Lung (tissue), 12 donors: ENCODE results near the gene C17orf113. TPM values are rescaled to one million over a fixed set of nuclear protein-coding genes. Genes with fewer than 3 reads are reported as not detected.

Experiments
- ATAC-seq: fragments of 200-7000 bp; cut with Tn5 transposase; one replicate; pipeline ENCODE4 v1.9.1; 2020; ENCODE audit warnings: moderate number of reproducible peaks; ENCODE audit not compliant: insufficient read depth, low FRiP score
- DNase-seq, 3 donors: peaks; one replicate each; pipeline ENCODE4 v3.0.0-alpha.2; 2013 to 2017
- H3K27ac ChIP-seq, 2 donors: one replicate each; pipeline ENCODE4 v1.5.1; 2013; ENCODE audit warnings: mild to moderate bottlenecking in 2 of 2, moderate library complexity in 2 of 2, control low read depth in 1 of 2, inconsistent platforms in 1 of 2, low read depth in 1 of 2, low read length in 1 of 2
- H3K27me3 ChIP-seq, 3 donors: one replicate each; pipeline ENCODE4 v1.5.1; 2013; ENCODE audit warnings: low read length in 2 of 3; ENCODE audit not compliant: control insufficient read depth in 3 of 3, insufficient read depth in 3 of 3
- H3K36me3 ChIP-seq, 4 donors: one replicate each; pipeline ENCODE4 v1.5.1; 2013; ENCODE audit warnings: low read length in 4 of 4, mild to moderate bottlenecking in 1 of 4, moderate library complexity in 1 of 4; ENCODE audit not compliant: control insufficient read depth in 4 of 4, insufficient read depth in 4 of 4
- H3K4me1 ChIP-seq, 5 donors: one replicate each; pipeline ENCODE4 v1.5.1; 2013; ENCODE audit warnings: low read length in 5 of 5, mild to moderate bottlenecking in 2 of 5, moderate library complexity in 1 of 5; ENCODE audit not compliant: control insufficient read depth in 5 of 5, insufficient read depth in 5 of 5
- H3K4me3 ChIP-seq: one replicate; pipeline ENCODE4 v1.5.1; 2013; ENCODE audit warnings: mild to moderate bottlenecking, control low read depth, moderate library complexity
- H3K9ac ChIP-seq, 2 donors: one replicate each; pipeline ENCODE4 v1.5.1; 2013; ENCODE audit warnings: low read length in 2 of 2, control low read depth in 1 of 2; ENCODE audit not compliant: insufficient read depth in 1 of 2
- H3K9me3 ChIP-seq, 4 donors: one replicate each; pipeline ENCODE4 v1.5.1; 2013; ENCODE audit warnings: low read length in 3 of 4, mild to moderate bottlenecking in 1 of 4, moderate library complexity in 1 of 4; ENCODE audit not compliant: control insufficient read depth in 4 of 4, insufficient read depth in 3 of 4
- CTCF ChIP-seq: IDR thresholded peaks from 2 replicates; pipeline ENCODE4 v1.5.1; 2012; ENCODE audit warnings: mild to moderate bottlenecking; ENCODE audit errors: control extremely low read depth, extremely low read depth
- WGBS, 2 donors: extraction: QIAGEN DNeasy Blood & Tissue Kit; methylation state at CpG; one replicate each; pipeline ENCODE4 v1.1.7; 2013; 5-methylcytosine and 5-hydroxymethylcytosine counted together
- polyA plus RNA-seq, 2 donors: library from polyadenylated mRNA; stranded (reverse); fragments of 200-250 nt; gene quantifications; one replicate each; pipeline ENCODE4 v1.2.1, GENCODE V29; 2013
- total RNA-seq, 2 donors: library from RNA; depleted of rRNA in 1 of 2; stranded (reverse); fragments of >200 nt in 1 of 2; gene quantifications; one replicate each; pipeline ENCODE4 v1.2.1, GENCODE V29; 2014 to 2021
- donor health status: control.
- donor health status: control.
- donor health status: Bipolar disorder and iron deficiency.
- donor health status: healthy.
- donor health status: DM: yes; HTN: yes; CAD: no.

The C17orf113 gene
- total and polyA plus RNA-seq, 4 donors = 0.38 to 3.6 (median 1.2) TPM

DNA sequence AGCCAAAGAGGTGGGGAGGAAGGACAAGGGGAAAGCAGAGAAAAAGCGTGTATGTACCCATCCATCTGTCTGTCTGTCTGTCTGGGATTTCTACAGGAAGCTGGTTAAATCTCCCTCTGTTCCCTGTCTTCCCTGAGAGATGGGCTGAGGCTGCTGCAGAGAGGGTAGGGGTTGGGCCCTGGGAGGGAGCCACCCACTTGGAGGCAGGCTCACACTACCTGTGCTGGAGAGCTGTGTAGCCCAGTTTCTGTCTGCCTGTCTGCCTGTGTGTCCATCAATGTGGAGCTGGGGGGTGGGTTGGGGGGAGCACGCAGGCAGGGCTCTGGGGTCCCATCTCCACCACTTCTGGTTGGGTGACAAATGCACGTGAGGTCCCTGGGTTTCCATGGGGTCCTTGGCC, 18.6 kb upstream of the C17orf113 start:
- H3K4me1 ChIP-seq = peaks cover 0 to 4% (median 0%) of the 10 kb centered on the region in 5 donors
- peaks cover 0 to 13% (median 9%) of the 10 kb centered on the region in 3 donors for H3K27me3 ChIP-seq
- H3K4me3 ChIP-seq = no peak overlapping the region
- no peak for TF ChIP-seq CTCF
- H3K27ac ChIP-seq = no peak overlapping the region
- H3K9me3 ChIP-seq = no peaks in the 10 kb centered on the region
- DNase-seq (no peak), ATAC-seq (no peak)
- H3K9ac ChIP-seq = no peak overlapping the region
- H3K36me3 ChIP-seq = no peaks in the 10 kb centered on the region
- WGBS, 2 donors = 77 to 85% methylated on average over 3 of the region's 3 CpGs

DNA sequence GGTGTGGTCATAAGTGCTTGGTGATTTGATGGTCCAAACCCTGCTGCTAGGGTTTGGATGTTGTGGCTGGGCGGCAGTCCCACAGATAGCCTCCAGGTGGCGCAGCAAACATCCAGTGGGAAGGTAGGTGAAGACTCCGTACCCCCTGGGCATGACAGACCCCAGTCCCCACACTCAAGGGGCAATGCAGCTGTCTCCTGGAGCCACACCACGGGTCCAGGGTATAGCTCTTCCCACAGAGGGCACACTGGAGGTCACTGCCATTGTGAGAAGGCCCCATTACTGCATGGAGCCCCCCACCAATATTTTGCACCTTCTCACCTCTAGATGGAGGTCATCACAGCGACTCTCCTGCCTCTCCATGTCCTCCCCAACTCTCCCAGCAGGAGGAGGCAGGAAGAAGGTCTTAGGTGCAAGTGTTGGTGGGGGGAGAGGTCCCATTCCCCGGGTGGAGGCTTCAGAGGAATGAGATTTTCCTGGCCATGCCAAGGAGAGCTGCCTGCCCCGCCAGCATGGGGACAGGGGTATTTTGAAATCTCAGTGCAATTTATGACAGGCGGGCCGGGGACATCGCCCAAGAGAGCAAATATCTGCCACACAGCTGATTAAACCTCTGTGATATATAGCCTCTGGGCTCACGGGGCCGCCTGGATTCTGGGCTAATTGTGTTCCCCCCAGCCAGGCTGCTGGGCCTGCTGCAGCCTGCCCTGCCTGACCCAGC, 17.1 kb upstream of the C17orf113 start:
- peak; percentile 70 for TF ChIP-seq CTCF
- 37 to 45% methylated on average over 12 of the region's 12 CpGs for WGBS, 2 donors
- Histone ChIP-seq H3K27me3 (peaks cover 0 to 6% (median 4%) of the 10 kb centered on the region in 3 donors), H3K4me1 (peaks cover 0 to 4% (median 3%) of the 10 kb centered on the region in 5 donors), H3K9me3 (no peaks in the 10 kb centered on the region), H3K4me3 (no peak overlapping the region), H3K36me3 (no peaks in the 10 kb centered on the region), H3K9ac (no peak overlapping the region), H3K27ac (no peak overlapping the region)
- DNase-seq (peak; percentile 40 to 58 (median 46)), ATAC-seq (no peak)

DNA sequence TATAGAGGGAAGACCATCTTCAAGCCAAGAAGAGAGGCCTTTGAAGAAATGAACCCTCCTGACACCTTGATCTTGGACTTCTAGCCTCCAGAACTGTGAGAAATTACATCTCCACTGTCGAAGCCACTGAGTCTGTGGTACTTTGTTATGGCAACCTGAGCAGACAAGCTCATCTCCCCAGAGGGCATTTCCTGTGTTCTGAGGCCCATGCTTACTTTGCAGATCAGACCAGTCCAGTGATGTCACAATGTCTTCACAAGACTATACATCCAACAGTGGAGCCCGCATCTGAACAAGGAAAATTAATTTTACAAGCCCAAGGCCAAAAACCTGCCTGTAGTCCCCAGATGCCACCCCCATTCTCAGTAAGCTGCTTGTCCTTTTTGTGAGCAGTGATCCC, 14.8 kb upstream of the C17orf113 start:
- no peak overlapping the region for H3K4me3 ChIP-seq
- no peaks in the 10 kb centered on the region for H3K9me3 ChIP-seq
- TF ChIP-seq CTCF = no peak
- WGBS, 2 donors = 70 to 74% methylated on average over 2 of the region's 2 CpGs
- no peaks in the 10 kb centered on the region for H3K27me3 ChIP-seq
- no peak overlapping the region for H3K9ac ChIP-seq
- no peak for ATAC-seq
- no peaks in the 10 kb centered on the region for H3K36me3 ChIP-seq
- no peak for DNase-seq
- H3K4me1 ChIP-seq = peaks cover 0 to 4% (median 0%) of the 10 kb centered on the region in 5 donors
- no peak overlapping the region for H3K27ac ChIP-seq

DNA sequence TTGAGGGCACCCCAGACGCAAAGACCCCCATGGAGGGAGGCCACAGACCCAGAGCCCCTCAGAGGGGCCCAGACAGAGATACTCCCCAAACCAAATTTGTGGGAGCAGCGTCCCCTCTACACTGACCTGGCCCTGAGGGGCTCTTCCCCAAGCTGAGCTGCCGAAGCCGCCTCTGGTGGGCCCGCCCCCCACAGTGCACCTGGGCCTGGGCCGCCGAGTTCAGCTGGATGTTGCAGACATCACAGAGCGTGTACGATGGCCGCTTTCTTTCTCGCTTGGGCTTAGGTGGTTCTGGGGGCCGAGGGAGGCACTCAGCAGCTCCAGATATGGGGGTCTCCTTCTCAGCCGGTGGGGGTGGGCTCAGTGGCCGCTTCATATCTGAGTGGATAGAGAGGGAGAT, 12.3 kb upstream of the C17orf113 start:
- no peaks in the 10 kb centered on the region for H3K27me3 ChIP-seq
- H3K9ac ChIP-seq = no peak overlapping the region
- H3K4me1 ChIP-seq = peaks cover 0 to 4% (median 0%) of the 10 kb centered on the region in 5 donors
- no peak for DNase-seq
- no peak overlapping the region for H3K27ac ChIP-seq
- 88 to 92% methylated on average over 14 of the region's 14 CpGs for WGBS, 2 donors
- H3K36me3 ChIP-seq = no peaks in the 10 kb centered on the region
- ATAC-seq = no peak
- peaks cover 0 to 2% (median 0%) of the 10 kb centered on the region in 4 donors for H3K9me3 ChIP-seq
- no peak overlapping the region for H3K4me3 ChIP-seq
- TF ChIP-seq CTCF = no peak
